Stimulated activated CD4-positive, alpha-beta T cell treated with anti-CD3 and anti-CD28 coated beads, Interleukin-15, amount 100 ng/mL, for 48 hours (primary cell): ENCODE data around the gene MAJIN.

ENCODE experiments used
- DNase-seq, 2 donors: peaks; one replicate each; pipeline ENCODE4 v3.0.0-alpha.2; 2020; ENCODE audit warnings: low read depth in 2 of 2

The MAJIN gene

DNA sequence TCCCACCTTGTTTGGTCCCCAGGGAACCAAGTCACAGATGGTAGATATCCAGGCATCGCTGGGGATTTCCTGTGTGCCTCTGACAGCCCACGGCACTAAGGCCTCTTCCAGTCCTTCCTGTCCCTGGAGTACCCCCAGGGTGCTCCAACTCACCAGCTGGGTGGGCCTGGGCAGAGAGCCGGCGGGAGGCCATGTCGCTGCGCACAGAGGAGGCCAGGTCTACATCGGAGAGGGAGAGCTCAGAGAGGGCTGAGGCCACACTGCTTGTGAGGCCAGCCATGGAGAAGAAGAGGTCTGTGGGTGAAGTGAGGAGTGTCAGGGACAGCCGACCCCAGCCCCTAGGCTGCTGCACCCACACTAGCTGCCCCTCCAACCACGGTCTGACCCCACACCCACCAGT, 60.2 kb downstream of the MAJIN start:
- DNase-seq = no peak

DNA sequence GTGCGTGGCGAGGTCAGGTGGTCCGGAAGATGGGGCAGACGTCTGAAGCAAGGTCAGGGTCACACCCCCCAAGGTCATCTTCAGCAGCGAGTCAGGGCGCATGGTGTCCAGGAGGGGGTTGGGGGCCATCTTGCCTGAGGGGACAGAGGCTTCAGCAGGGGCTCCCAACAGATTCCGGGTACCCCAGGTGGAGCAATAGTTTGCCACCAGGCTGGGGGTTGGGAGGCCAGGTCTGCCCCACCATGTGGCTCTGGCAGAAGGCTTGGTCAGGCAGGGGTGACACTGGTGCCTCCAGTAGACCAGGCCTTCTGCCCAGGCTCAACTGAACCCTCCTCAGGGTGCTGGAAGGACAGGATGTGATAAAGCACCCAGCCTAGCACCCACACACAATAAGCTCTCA, 60.8 kb downstream of the MAJIN start:
- DNase-seq = no peak

DNA sequence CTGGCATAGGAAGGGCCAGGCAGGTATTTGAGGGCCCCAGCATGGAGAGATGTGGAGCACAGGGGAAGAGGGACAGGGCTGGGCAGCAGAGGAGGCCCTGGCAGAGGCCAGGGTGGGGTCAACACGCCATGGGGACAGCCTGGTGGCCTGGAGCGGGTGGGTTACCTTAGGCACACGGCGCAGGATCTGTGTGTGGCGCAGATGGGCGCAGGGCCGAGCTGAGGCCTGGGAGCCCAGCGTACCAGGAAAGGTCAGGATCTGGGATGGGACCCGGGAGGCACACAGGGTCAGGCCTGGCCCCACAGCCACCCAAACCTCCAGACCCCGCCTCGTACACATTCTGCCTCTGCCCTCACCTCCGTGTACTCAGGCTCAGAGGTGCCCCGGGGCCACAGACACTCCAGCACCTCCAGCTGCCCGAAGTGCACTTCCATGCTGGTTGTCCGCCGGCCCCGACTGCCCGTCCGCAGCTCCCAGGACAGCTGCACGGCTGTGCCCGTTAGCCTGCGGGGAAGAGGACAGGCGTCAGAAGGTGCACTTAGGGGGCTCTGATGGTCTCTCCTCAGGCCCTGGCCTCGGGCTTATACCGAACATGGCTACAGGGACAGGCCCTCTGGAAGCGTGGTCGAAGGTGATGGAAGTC, 61.3 kb downstream of the MAJIN start:
- no peak for DNase-seq

DNA sequence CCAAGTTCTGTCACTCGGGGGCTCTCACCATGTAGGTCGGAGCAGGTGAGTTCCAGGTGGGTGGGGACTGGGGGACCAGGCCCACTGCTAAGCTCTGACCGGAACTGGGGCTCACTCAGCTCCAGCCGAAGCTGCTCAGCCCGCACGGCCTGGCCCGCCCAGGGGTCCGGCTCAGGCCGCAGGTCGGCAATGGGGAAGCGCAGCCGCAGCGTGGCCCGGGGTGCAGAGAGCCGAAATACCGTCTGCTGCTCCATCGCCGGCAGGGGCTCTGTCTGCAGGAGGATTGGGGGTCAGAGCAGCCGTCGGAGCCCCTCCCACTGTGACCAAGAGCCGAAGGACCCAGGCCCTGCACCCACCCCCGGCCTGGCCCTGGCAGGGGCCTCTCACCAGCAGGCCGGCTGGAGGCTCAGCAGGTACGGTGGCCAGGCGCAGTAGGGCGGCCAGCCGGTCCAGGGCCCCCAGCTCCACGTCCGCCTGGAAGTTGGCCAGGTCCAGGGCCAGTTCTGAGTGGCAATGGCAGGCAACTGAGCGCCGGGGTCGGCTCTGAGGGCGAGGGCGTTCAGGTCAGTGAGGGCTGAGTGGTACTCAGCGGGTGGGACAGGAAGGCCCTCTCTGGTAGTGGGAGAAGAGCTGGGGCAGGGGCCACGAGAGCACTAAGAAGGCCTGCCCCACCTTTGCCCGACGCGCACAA, 62.1 kb downstream of the MAJIN start:
- DNase-seq = no peak

DNA sequence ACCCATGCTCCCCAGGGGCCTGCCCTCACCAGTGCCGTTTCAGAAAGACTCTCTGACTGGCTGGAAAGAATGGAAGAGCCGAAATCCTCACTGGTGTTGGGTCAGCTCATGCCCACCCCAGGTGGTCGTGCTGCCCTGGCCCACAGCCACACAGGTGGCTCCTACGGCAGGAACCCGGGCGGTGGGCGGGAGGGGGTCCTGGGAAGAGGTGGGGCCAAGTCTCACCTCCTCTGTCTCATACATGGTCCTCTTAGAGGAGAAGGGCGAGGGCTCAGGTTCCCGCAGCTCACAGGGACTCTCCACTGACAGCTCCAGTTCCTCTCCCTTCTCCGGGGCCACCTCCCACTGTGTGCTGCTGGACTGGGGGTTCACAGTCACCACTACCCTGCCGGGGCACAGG, 63.1 kb downstream of the MAJIN start:
- no peak for DNase-seq

DNA sequence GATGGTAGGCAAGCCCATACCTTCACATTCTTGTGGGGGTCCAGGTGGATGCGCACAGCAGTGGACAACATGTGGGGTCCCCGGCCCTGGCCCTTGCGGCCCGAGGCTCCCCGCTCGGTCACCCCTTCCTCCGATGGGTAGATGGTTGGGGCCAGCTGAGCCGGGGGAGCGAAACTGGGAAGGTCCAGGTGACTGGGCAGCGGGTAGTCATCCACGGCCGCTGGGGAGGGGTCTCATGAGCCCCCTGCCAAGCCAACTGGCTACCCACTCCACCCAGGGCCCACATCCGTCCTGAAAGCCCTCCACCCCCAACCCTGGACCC, 65.6 kb downstream of the MAJIN start:
- no peak for DNase-seq

DNA sequence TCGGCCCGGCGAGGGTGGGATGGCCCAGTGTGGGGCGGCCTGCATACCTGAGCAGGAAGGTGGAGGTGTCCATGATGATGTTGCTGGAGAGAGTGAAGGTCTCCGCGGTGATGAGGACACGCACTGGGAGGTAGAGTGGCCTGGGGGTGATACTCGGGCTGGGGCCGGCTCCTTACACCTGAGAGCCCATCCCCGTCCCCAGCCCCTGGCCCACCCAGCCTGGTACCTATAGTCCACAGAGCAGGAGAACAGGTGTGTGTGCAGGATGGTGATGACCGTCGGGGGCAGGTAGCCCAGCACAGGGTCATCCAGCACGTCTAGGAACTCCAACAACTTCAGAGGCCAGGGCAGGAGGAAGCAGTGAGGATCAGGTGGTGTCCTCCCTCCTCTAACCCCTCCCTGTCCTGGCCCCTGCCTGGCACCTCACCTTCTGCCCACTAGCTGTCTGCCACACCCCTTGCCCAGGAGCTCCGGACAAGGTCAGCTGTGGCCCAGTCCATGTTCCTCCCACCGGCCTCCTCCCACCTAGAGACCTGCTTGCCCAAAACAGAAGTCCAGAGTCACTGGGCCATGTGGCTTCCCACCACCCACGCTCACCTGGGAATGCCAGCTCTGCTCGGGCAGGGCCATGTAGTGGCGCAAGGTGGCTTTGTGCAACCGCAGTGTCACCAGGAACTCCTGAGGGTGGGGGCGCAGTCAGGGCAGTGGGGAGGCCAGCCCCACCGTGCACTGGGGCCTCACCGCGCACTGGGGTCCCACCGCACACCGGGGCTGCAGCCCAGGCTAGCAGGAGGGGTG, 66.2 kb downstream of the MAJIN start:
- DNase-seq = no peak

DNA sequence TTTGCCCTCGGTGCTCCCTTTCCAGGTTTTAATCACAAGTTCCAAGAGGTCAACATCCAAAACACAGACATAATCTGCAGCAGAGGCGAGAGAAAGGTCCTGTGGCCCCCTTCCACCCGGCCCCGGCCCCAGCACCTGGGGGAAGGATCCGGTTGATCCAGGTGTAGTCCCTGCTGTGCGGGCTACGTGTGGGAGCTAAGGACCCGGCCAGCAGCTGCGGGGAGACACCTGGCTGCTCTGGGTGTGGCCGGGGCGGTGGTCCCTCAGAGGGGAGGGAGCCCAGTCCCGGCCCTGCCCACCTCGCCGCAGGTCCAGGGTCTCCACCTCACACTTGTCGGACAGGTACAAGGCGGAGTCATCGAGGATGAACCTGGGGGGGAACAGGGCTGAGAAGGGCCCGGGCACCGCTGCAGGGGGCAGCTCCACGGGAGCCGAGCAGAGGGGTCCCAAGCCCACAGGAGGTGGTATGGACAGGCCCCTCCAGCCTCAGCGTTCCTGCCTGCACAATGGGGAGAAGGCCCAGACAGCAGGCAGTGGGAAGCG, 68.5 kb downstream of the MAJIN start:
- no peak for DNase-seq

DNA sequence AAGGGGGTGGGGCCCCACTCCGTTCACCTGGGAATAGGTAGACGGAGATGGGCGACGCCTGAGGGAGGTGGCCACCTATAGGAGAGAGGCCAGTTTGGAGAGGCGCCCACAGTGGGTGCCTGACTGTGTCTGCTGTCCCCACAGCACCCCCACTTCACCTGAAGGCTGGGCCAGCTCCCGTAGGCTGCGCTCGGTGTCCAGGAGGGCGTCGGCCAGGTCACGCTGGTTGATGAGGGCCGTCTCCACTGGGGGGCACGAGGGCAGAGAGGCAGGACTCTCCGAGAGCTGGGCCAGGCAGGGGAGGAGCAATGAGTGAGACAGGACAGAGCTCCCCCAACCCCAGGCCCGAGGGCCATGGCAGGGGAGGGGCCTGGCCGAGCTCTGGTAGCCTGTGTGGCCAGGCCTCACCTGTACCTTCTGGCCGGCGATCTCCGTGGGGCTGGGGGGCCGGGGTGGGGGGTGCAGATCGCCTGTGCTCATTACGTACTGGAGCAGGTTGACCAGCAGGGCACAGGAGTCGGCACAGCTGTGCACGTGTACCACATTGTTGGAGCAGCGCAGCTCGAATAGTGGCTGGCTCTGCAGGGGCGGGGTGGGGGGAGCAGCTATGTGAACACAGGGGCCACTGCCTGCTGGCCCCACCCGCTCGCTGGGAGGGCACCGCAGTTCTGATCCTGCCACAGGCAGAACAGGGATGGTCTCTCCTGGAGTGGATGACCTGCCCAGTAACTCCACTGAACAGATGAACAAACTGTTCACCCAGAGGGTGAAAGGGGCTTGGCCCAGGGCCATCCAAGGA, 69.6 kb downstream of the MAJIN start:
- DNase-seq = no peak

DNA sequence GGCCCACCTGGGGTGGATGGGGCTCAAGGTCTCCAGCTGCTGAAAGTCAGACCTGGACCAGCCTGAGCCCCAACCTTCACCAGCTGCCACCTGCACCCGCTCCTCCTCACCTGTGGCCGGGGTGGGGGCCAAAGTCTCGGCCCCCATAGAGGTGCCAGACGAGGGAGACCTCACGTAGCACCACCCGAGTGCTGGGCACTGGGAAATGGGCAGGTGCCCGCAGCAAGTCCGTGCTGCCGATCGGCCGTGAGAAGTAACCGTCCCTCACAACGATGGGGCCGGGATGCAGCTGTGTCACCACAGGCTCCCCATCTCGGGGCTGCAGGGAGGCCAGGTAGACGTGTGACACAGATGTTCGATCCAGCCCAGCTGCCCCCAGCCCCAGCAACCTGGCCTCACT, 71.1 kb downstream of the MAJIN start:
- DNase-seq = no peak

DNA sequence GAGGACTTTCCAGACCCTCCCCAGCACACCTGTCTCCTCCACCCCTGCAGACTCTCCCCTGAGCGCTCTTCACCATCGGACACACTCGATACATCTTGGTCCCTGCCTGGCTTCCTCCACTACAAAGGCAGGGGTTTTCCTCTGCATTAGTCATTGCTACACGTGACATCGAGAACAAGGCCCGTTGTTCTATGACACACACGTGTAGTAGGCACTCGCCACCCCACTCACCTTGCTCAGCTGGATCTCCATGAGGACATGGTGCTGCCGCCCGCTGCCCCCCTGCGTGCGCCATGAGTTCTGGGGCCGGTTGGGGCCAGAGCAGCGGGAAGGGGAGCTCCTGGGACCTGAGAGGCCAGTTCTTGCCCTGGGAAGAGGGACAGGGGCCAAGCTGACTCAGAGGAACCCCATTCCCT, 71.6 kb downstream of the MAJIN start:
- peak; percentile 62 to 67 for DNase-seq

DNA sequence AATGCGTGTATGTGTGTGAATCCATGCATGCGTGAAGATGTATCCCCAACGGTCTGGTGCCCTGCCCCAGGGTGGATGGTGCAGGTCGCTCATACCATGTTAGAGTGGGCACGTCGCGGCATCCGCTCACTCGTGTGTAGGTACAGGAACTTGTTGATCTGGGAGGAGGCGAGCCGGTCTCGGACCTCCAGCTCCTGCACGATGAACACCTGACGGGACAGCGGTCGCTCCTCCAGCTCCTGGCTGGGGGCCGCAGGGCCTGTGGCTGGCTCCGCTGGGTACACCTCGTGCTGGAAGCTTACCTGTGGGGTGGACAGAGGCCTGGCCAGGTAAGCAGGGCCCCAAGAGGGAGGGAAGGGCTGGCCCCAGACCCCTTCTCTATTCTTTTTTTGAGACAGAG, 73.4 kb downstream of the MAJIN start:
- DNase-seq = no peak

DNA sequence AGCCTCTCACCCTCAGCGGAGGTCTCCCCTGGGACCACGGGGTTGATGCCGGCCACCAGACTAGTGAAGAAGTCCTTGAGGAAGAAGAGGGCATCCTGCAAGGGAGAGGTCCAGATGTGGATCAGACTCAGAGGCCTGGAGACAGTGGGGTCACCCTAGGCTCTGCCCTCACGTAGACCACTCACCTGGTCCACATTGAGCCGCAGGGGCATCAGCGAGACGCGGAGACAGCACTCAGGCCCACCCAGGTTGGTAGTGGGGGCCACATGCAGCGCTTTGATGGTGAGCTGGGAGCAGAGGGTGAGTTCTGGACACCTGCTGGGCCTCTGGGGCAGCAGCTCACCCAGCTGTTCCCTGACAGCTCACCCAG, 73.8 kb downstream of the MAJIN start:
- DNase-seq = no peak

DNA sequence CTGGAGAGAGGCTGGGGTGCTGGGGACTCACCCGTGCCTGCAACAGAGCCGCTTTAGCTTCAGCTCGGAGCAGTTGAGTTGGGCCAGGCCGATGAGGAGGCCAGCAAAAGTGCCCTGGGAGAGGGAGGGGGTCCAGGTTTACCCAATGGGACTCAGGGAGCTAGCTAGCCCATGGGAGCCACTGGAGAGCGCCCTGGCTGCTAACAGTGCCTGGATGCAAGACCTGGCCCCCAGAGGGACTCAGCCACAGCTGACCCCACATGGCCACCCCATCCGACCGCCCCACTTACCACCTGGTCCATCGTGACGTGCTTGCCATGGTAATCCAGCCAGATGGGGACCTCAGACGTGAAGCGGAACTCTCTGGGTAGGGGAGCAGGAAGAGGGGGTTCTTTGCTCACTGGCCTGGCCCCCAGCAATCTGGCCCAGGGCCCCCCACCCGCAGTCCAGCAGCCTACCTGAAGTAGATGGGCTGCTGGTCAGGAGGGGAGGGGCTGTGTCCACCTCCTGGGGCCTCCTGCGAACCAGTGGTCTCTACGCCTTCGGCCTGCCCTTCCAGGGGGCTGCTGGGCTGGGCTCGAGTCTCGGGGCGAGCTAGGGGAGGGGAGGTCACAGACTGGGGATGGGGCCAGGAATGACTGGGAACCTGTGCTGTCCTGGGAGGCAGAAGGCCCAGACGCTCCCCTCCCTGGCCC, 74.4 kb downstream of the MAJIN start:
- no peak for DNase-seq

DNA sequence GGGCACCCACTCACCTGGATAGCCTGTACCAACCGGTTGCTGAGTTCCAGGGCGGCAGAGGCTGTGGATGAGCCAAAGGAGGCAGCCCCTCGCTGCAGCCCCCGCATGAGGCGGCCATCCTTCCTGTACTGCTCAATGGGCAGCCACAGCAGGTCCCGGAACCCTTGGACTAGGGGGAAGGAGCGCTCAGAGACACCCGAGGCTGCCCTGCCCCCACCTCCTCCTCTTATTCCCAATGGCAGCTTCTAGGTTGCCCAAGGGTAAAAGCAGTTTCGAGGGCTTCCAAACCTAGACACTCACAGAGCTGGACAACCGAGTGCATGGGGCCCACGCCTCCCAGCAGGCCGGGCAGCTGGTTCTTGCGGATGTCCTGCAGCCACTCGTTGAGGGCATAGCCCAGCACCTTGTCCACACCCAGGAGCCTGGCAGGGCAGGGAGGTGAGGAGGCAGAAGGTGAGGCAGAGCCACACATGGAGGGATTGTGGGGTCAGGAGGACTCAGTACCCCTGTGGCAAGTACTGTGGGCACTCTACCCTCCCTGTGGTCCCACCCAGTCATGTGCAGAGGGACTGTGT, 75.4 kb downstream of the MAJIN start:
- DNase-seq = no peak

DNA sequence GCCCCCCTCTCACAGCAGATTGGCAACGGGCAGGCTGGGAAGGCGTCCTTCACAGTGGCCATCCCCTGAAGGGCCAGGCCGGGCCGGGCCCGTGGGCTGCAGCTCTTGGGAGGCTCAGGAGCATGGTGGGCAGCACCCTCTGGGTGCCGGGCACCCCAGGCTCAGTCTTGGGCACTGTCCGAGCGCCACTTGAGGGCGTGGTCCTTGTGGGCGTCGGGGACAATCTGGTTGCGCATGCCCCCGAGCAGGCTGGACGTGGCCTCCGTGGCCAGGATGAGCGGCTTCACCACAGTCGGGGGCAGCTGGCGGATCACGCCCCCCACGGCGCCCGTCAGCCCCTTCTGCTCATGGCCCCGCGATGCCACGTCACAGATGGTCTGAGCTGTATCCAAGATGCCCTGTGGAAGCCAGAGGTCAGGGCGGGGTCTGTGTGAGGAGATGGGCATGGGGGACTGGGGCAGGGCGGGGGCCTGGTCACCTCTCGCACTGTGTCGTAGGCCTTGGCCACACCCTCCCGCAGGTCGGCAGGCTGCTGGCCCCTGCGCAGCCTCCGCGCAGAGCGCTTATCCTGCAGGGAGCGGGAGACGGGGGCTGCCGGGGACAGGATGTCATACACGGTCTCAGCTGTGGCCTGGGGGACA, 77.0 kb downstream of the MAJIN start:
- DNase-seq = no peak

DNA sequence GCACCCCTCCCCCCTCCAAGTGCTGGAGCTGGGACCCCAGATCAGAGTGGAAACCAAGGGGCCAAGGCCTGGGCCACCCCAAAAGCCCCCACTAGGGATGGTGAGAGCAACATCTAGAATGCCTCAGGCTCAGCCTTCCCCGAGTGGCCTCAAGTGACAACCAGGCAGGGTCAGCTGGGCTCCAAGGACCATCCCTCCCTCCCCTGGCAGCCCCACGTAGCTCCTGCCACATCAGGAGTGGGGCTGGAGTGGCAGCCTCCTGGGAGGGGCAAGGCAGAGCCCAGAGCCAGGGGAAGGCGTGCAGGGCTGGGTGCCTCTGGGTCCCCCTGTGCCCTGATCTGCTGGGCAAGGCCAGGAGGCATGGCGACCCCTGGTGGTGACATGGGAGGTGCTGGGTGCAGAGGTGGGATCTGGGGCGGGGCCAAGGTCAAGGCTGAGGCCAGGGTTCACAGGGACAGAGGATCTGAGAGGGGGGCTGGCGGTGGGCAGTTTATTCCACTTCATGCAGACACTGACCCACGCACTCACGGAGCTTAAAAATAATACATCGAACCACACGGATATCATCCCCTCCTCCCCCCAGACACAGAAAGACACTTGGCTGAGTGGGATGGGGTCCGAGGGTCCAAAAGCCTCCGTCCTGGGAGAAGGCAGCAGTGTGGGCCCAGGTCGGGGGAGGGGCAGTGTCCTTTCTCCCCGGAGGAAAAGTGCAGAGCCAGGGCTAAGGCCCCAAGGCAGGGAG, 77.7 kb downstream of the MAJIN start:
- peak; percentile 83 to 91 for DNase-seq

DNA sequence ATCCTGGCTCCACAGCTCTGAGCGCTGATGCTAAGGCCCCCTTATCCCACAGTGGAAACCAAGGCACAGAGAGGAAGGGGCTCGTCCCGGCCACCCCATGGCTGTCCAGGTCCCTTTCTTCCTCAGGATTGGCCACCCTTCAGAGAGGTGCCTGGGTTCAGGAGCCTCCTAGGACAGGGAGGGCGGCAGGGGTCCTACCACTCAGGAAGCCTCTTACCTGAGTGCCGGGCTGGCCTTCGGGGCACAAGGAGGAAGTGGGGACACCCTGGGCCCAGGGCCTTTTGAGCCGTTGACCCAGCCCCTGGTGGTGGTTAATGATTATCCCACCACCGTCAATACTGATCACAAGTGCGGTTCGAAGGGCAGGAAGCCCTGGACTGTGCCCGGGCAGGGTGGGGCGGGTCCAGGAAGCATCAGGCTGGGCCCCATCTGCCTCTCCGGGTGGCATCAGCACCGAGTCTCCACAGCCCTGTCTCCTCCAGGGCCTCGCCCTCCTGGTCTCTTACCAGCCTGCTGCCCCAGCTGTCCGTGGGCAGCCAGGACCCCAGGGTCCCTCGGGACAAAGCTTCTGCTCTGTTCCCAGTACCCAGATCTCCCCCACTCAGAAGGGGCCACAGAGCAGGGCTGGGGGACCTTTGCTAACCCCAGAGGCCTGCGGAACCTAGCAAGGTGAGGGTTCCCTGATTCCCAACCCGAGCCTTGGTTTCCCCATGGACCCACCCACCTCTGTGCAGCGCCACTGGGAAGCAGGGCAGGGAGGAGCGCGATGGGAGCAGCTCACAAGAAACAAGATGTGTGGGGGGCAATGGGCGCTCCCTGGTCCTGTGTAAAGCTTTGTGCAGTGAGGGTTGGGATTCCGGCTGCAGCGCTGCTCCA, 78.5 kb downstream of the MAJIN start:
- no peak for DNase-seq

DNA sequence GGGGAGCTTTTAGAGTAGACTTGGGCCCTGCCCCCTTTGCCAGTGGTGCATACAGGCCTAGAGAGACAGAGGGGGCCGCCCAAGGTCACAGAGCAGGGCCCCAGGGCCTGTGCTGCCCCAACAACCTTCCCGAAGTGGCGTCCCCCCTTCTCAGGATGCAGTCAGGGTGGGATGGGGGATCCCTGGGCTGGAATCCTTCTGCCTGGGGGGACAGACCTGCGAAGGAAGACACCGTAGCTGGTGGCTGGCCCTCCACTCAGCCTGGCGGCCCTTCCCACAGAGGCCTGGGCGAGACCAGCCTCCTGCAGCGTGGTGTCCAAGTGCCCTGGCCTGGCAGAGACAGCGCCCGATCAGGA, 79.1 kb downstream of the MAJIN start:
- no peak for DNase-seq
